ENCODE data around the gene TMTC1. TPM values are rescaled to one million over a fixed set of nuclear protein-coding genes. Genes with fewer than 3 reads are reported as not detected.

The TMTC1 gene
- total RNA-seq, 1 experiment from 2014 or later: 109 TPM

DNA sequence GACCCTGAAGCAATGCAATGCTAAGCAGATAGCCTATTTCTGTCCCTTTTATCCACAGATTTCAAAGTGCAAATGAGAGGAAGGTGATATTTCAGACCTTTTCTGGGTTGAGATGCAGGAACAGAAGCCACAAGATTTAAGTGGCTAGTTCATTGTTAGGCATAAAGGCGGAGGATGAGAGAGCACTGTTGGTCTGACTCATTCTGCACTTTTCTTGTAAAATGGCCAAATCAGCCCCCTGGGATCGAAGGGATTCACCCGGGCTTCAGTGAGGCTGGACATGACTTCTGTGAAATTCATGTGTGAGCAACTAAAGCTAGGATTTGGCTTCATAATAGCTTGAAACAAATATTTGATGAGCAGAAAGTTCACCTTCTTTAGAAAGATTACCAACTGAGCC is 184.4 kb downstream of the TMTC1 start:
- H3K4me1 Mint-ChIP-seq (ENCODE audit: insufficient read depth, unreplicated experiment): no peaks in the 10 kb centered on the region
- peak; percentile 15 for DNase-seq (ENCODE audit: unreplicated experiment)
- H3K27ac Mint-ChIP-seq (ENCODE audit: low read depth, unreplicated experiment): no peak overlapping the region
- ChIA-PET CTCF (no interaction called here), POLR2A (interaction anchor here (0.7 kb wide), 2 partner anchors 11 to 185 kb away, joined by 3 to 4 read pairs; no protein-coding TSS in a partner anchor)
- no peaks in the 10 kb centered on the region for H3K9me3 Mint-ChIP-seq (ENCODE audit: unreplicated experiment)
- H3K36me3 Mint-ChIP-seq (ENCODE audit: insufficient read depth, unreplicated experiment): peaks cover 95% of the 10 kb centered on the region
- TF ChIP-seq, protein P1, sequence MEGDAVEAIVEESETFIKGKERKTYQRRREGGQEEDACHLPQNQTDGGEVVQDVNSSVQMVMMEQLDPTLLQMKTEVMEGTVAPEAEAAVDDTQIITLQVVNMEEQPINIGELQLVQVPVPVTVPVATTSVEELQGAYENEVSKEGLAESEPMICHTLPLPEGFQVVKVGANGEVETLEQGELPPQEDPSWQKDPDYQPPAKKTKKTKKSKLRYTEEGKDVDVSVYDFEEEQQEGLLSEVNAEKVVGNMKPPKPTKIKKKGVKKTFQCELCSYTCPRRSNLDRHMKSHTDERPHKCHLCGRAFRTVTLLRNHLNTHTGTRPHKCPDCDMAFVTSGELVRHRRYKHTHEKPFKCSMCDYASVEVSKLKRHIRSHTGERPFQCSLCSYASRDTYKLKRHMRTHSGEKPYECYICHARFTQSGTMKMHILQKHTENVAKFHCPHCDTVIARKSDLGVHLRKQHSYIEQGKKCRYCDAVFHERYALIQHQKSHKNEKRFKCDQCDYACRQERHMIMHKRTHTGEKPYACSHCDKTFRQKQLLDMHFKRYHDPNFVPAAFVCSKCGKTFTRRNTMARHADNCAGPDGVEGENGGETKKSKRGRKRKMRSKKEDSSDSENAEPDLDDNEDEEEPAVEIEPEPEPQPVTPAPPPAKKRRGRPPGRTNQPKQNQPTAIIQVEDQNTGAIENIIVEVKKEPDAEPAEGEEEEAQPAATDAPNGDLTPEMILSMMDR (IDR thresholded peaks at IDR 0.05; ENCODE audit: unreplicated experiment): no peak
- intact Hi-C loops (cut with micrococcal nuclease): no loop called here
- H3K27me3 Mint-ChIP-seq (ENCODE audit: insufficient read depth, unreplicated experiment): no peaks in the 10 kb centered on the region
- no peak overlapping the region for H3K4me3 Mint-ChIP-seq (ENCODE audit: unreplicated experiment)
- BruUV-seq (replicated peaks): no TSS peak

DNA sequence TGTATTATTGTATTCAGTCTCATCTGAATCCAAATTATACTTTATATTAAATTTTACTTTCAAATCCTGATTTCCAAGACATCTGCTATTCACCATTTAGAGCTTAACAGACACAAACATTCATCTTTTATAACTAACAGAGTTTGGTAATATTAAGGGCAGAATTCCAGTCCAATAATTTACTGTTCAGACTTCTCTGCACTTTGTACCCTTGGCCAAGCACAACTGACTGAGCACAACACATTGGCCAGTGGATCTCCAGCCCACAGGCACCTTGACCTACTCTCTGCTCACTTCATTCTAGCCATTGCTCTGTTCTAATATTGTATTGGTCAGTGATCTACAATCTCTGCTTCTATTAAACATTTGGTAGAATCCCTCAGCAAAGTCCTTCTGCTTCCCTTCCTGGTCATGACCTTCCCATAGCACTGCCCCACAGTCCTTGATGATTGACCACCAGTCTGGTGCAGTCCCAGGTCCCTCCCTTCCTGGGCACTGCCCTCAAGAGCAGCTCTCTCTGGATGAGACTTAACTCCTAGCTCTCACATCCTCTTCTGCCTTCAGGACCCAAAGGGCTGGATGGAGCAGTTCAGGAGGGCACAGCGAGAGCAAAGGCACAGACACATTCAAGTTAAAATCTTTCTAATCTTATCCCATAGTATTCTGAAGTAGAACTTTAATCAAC is 188.5 kb downstream of the TMTC1 start:
- POLR2A ChIA-PET: no interaction called here
- no TSS peak for BruUV-seq (replicated peaks)
- Mint-ChIP-seq H3K9me3 (ENCODE audit: unreplicated experiment) (no peaks in the 10 kb centered on the region), H3K4me3 (ENCODE audit: unreplicated experiment) (no peak overlapping the region), H3K36me3 (ENCODE audit: insufficient read depth, unreplicated experiment) (peaks cover 99% of the 10 kb centered on the region), H3K27ac (ENCODE audit: low read depth, unreplicated experiment) (peak overlapping the region; percentile 75), H3K27me3 (ENCODE audit: insufficient read depth, unreplicated experiment) (no peaks in the 10 kb centered on the region), H3K4me1 (ENCODE audit: insufficient read depth, unreplicated experiment) (no peaks in the 10 kb centered on the region)
- CTCF ChIA-PET: no interaction called here
- intact Hi-C loops (cut with micrococcal nuclease): no loop called here
- no peak for DNase-seq (ENCODE audit: unreplicated experiment)
- TF ChIP-seq, protein P1 (IDR thresholded peaks at IDR 0.05; ENCODE audit: unreplicated experiment): no peak

DNA sequence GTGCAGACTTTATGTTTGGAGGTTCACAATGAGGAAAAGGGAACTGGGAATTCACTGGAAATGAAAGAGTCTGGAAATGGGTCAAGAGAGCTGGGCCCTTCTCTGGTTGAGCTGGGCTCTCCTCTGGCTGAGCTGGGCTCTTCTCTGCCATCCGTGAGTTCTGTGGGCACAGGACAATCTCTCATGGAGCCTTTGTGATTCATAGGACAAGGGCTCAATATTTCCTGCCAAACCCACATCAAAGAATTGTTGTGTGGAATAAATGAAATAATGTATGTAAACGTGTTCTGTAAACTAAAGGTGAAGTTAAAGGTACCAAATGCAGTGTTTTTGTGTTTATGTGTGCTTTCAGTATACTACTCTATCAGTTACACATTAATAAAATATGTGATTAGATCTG is 190.7 kb downstream of the TMTC1 start:
- DNase-seq (ENCODE audit: unreplicated experiment): no peak
- CTCF ChIA-PET: no interaction called here
- intact Hi-C loops (cut with micrococcal nuclease): no loop called here
- Mint-ChIP-seq H3K9me3 (ENCODE audit: unreplicated experiment) (no peaks in the 10 kb centered on the region), H3K27me3 (ENCODE audit: insufficient read depth, unreplicated experiment) (no peaks in the 10 kb centered on the region), H3K4me1 (ENCODE audit: insufficient read depth, unreplicated experiment) (no peaks in the 10 kb centered on the region), H3K27ac (ENCODE audit: low read depth, unreplicated experiment) (no peak overlapping the region), H3K4me3 (ENCODE audit: unreplicated experiment) (no peak overlapping the region), H3K36me3 (ENCODE audit: insufficient read depth, unreplicated experiment) (peaks cover 96% of the 10 kb centered on the region)
- BruUV-seq (replicated peaks): no TSS peak
- POLR2A ChIA-PET: no interaction called here
- TF ChIP-seq, protein P1 (IDR thresholded peaks at IDR 0.05; ENCODE audit: unreplicated experiment): no peak

DNA sequence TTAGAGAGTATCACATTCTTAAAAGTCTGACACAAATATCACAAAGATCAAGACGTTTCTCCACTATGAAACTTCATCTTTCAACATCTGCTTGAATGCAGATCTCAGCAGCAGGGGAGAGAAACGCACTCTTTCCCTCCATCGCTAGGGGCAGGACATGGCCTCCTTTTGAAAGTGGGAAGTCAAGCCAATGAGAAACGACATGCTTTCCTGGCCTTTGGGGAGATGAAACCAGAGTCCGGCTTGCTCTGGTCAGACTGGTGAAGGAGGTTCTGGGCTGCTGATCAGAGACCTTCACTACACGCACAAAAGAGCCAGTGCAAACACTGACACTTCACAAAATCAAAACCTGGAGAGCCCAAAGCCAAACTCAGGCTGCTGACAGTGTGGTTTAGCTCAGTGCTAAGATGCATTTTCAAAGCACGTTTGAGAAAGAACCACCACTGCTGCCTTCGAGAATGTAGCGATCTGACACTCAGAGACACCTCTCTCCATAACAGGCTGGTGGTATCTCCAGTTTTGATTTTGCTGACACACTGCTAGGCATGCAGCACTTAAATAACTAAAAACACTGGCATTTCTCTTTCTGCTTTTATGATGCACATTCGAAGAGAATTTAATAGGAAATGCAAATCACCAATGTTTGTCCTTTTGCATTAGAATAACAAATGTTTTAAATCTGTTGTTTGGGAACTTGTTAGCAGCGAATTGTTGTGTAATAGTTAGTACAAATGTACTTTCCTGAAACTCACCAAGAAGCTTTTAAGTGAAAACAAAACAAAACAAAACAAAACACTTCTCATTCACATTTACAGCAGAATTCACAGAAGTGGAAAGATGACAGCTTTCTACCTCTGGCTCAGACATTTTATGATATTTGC is 192.4 kb downstream of the TMTC1 start:
- ChIA-PET POLR2A (interaction anchor here (1.4 kb wide), 1 partner anchor 10 kb away, joined by 4 read pairs; no protein-coding TSS in a partner anchor), CTCF (interaction anchor here (0.6 kb wide), 2 partner anchors 22 to 206 kb away, joined by 3 to 5 read pairs; no protein-coding TSS in a partner anchor)
- DNase-seq (ENCODE audit: unreplicated experiment): no peak
- H3K36me3 Mint-ChIP-seq (ENCODE audit: insufficient read depth, unreplicated experiment): peaks cover 90% of the 10 kb centered on the region
- no TSS peak for BruUV-seq (replicated peaks)
- H3K9me3 Mint-ChIP-seq (ENCODE audit: unreplicated experiment): no peaks in the 10 kb centered on the region
- no peaks in the 10 kb centered on the region for H3K27me3 Mint-ChIP-seq (ENCODE audit: insufficient read depth, unreplicated experiment)
- no peak overlapping the region for H3K27ac Mint-ChIP-seq (ENCODE audit: low read depth, unreplicated experiment)
- H3K4me1 Mint-ChIP-seq (ENCODE audit: insufficient read depth, unreplicated experiment): no peaks in the 10 kb centered on the region
- H3K4me3 Mint-ChIP-seq (ENCODE audit: unreplicated experiment): no peak overlapping the region
- intact Hi-C loops (cut with micrococcal nuclease): no loop called here
- TF ChIP-seq, protein P1 (IDR thresholded peaks at IDR 0.05; ENCODE audit: unreplicated experiment): no peak

Data from MCF 10A (cell line).